IPS-18c (cell line): Measurements from ENCODE around the gene AUNIP.

Experiments used
- H3K4me3 ChIP-seq: 2 replicates; pipeline ENCODE4 v1.7.0; 2013; ENCODE audit warnings: low read depth, mild to moderate bottlenecking, low read length, moderate library complexity; ENCODE audit not compliant: insufficient read depth
- H3K9me3 ChIP-seq: one replicate; pipeline ENCODE4 v1.6.1; 2013; ENCODE audit warnings: mild to moderate bottlenecking, low read length, moderate library complexity; ENCODE audit not compliant: control insufficient read depth, insufficient read depth

The AUNIP gene

GRCh38 chr1:25795946-25796810 lies 63.1 kb downstream of the AUNIP start:
- Histone ChIP-seq H3K4me3 (no peak overlapping the region), H3K9me3 (no peaks in the 10 kb centered on the region)

GRCh38 chr1:25795211-25795610 lies 64.0 kb downstream of the AUNIP start:
- Histone ChIP-seq H3K9me3 (no peaks in the 10 kb centered on the region), H3K4me3 (no peak overlapping the region)

- H3K4me3 ChIP-seq, result no peak overlapping the region
Observed at GRCh38 chr1:25794325-25794724, 64.9 kb downstream of the AUNIP start.

GRCh38 chr1:25793585-25794170 lies 65.6 kb downstream of the AUNIP start:
- no peak overlapping the region for H3K4me3 ChIP-seq
- H3K9me3 ChIP-seq, result no peaks in the 10 kb centered on the region

More at GRCh38 chr1:25794325-25794724, 64.9 kb downstream of the AUNIP start:
- no peaks in the 10 kb centered on the region for H3K9me3 ChIP-seq

- Histone ChIP-seq H3K4me3 (no peak overlapping the region), H3K9me3 (no peaks in the 10 kb centered on the region)
Observed at GRCh38 chr1:25792115-25792514, 67.1 kb downstream of the AUNIP start.

GRCh38 chr1:25790472-25790871 lies 68.8 kb downstream of the AUNIP start:
- no peak overlapping the region for H3K4me3 ChIP-seq
- H3K9me3 ChIP-seq, result no peaks in the 10 kb centered on the region

GRCh38 chr1:25787760-25788166 lies 71.5 kb downstream of the AUNIP start:
- no peaks in the 10 kb centered on the region for H3K9me3 ChIP-seq
- H3K4me3 ChIP-seq, result no peak overlapping the region

GRCh38 chr1:25786887-25787759 lies 72.1 kb downstream of the AUNIP start:
- Histone ChIP-seq H3K9me3 (no peaks in the 10 kb centered on the region), H3K4me3 (no peak overlapping the region)

GRCh38 chr1:25785333-25786067 lies 73.8 kb downstream of the AUNIP start:
- no peak overlapping the region for H3K4me3 ChIP-seq

GRCh38 chr1:25784575-25785051 lies 74.6 kb downstream of the AUNIP start:
- H3K4me3 ChIP-seq, result no peak overlapping the region

More at GRCh38 chr1:25785333-25786067, 73.8 kb downstream of the AUNIP start:
- H3K9me3 ChIP-seq, result no peaks in the 10 kb centered on the region

More at GRCh38 chr1:25784575-25785051, 74.6 kb downstream of the AUNIP start:
- no peaks in the 10 kb centered on the region for H3K9me3 ChIP-seq
